HCEC 1CT (cell line): ENCODE measurements around the gene MYO1D.
"Not testable (repeated sequence)": the region's sequence is repeated elsewhere in the genome, so short reads cannot be mapped to it uniquely, and the experiment has no call there.

Source experiments
- DNase-seq: peaks from one replicate; pipeline ENCODE4 v3.0.0-alpha.2; 2017

The MYO1D gene

GRCh38 chr17:32564325-32564724 lies 312.6 kb downstream of the MYO1D start:
- DNase-seq, result no peak

GRCh38 chr17:32563583-32563982 lies 313.3 kb downstream of the MYO1D start:
- DNase-seq, result no peak

GRCh38 chr17:32558997-32559650 lies 317.8 kb downstream of the MYO1D start:
- DNase-seq, result no peak

- no peak for DNase-seq
Observed at GRCh38 chr17:32558326-32558955, 318.5 kb downstream of the MYO1D start.

GRCh38 chr17:32555611-32556310 lies 321.2 kb downstream of the MYO1D start:
- no peak for DNase-seq

GRCh38 chr17:32553168-32553567 lies 323.8 kb downstream of the MYO1D start:
- DNase-seq, result no peak

- no peak for DNase-seq
Observed at GRCh38 chr17:32552280-32552679, 324.6 kb downstream of the MYO1D start.

GRCh38 chr17:32551186-32551955 lies 325.6 kb downstream of the MYO1D start:
- peak; percentile 66 for DNase-seq

- DNase-seq, result no peak
Observed at GRCh38 chr17:32549559-32549958, 327.4 kb downstream of the MYO1D start.

- no peak for DNase-seq
Observed at GRCh38 chr17:32546031-32546444, 330.9 kb downstream of the MYO1D start.

GRCh38 chr17:32542186-32542585 lies 334.7 kb downstream of the MYO1D start:
- no peak for DNase-seq

- DNase-seq, result no peak
Observed at GRCh38 chr17:32541640-32542039, 335.3 kb downstream of the MYO1D start.

- peak; percentile 83 for DNase-seq
Observed at GRCh38 chr17:32536736-32537643, 339.9 kb downstream of the MYO1D start.

GRCh38 chr17:32533296-32533695 lies 343.6 kb downstream of the MYO1D start:
- DNase-seq, result no peak

GRCh38 chr17:32529604-32530003 lies 347.3 kb downstream of the MYO1D start:
- DNase-seq, result no peak

GRCh38 chr17:32528825-32529224 lies 348.1 kb downstream of the MYO1D start:
- no peak for DNase-seq

GRCh38 chr17:32527146-32527545 lies 349.8 kb downstream of the MYO1D start:
- no peak for DNase-seq

- peak; percentile 78 for DNase-seq
Observed at GRCh38 chr17:32525122-32525521, 351.8 kb downstream of the MYO1D start.

- DNase-seq, result not testable (repeated sequence)
Observed at GRCh38 chr17:32524553-32524880, 352.4 kb downstream of the MYO1D start.

- no peak for DNase-seq
Observed at GRCh38 chr17:32523827-32524552, 352.9 kb downstream of the MYO1D start.

- DNase-seq, result no peak
Observed at GRCh38 chr17:32523017-32523680, 353.8 kb downstream of the MYO1D start.
